ENCODE results near the gene CTSD. TPM values are rescaled to one million over a fixed set of nuclear protein-coding genes. Genes with fewer than 3 reads are reported as not detected.

CTSD gene
- total RNA-seq, 3 donors from 2014 or later (not counting 1 experiment from before 2014, with no cell fraction given) = 388 to 446 (median 415) TPM

- no peak for TF ChIP-seq CTCF (IDR thresholded peaks at IDR 0.05)
- Mint-ChIP-seq H3K27me3 (ENCODE audit: low read depth in 2 of 2) (peaks cover 47 to 69% of the 10 kb centered on the region in 2 donors), H3K9me3 (peaks cover 11% of the 10 kb centered on the region in 2 donors), H3K36me3 (peaks cover 17% of the 10 kb centered on the region), H3K4me1 (peaks cover 31 to 40% of the 10 kb centered on the region in 2 donors), H3K27ac (no peak overlapping the region), H3K4me3 (no peak overlapping the region)
- H3K36me3 ChIP-seq (ENCODE audit: control insufficient read depth, insufficient read depth, low read length) = no peaks in the 10 kb centered on the region
- intact Hi-C loops (cut with micrococcal nuclease) = no loop called here
- DNase-seq = no peak
- H3K4me3 ChIP-seq (ENCODE audit: low read length) = no peak overlapping the region
- peaks cover 13% of the 10 kb centered on the region for H3K9me3 ChIP-seq (ENCODE audit: control insufficient read depth, insufficient read depth, low read length)
- H3K27ac ChIP-seq (ENCODE audit: low read length) = no peak overlapping the region
- no peaks in the 10 kb centered on the region for H3K27me3 ChIP-seq (ENCODE audit: control insufficient read depth, insufficient read depth, low read length)
- WGBS (ENCODE audit: insufficient coverage) = 60% methylated on average over 10 of the region's 10 CpGs
- H3K4me1 ChIP-seq (ENCODE audit: control insufficient read depth, insufficient read depth, low read length) = peaks cover 28% of the 10 kb centered on the region
- ATAC-seq = no peak
Measured at GRCh38 chr11:1734641-1735081, 29.1 kb downstream of the CTSD start.

DNA sequence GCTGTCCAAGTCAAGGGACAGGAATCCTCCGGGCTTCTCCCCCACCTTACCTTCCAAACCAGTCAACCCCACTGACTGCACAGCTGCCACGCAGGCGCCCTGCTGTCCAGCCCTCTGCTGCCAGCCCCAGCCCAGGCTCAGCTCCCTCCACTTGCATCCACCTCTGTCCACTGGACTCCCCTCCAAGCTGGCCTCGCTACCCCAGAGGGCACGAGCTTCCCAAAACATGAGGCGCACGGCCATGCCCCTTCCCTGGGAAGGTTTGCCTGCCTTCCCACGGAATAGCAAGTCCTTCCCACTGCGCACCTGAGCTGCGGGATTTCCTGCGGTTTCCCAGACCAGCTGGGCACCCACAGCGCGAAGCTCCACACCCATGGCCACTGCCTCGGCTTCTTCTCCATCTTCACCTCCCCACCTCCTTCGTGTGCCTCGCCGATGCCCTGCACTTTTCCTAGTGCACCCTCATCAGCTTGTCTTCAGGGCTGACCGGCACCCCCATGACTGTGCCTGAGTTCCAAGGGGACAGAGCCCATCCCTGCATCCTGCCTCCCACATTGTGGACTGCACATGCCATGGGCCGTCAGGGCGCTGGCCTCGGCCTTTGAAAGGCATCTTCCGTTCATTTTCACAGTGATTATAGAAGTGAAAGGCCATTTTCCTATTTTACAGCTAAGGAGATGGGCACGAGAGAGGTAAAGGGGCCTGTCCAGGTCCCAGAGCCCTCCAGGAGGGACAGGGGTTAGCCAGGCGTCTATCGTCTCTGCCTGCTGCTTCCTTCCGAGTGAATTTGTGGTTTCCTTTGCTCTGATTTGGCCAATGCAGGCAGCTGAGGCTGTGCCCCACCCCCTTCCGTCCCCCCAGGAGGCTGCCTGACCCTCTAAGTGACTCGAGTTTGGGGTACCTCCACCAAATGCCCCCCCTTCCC, 29.7 kb downstream of the CTSD start:
- Mint-ChIP-seq H3K36me3 (peaks cover 17% of the 10 kb centered on the region), H3K9me3 (peaks cover 11% of the 10 kb centered on the region in 2 donors), H3K4me3 (peak overlapping the region; percentile 26), H3K27ac (peak overlapping the region in 1 of 2 donors; percentile 21), H3K27me3 (ENCODE audit: low read depth in 2 of 2) (peaks cover 41 to 62% of the 10 kb centered on the region in 2 donors), H3K4me1 (peaks cover 38 to 47% of the 10 kb centered on the region in 2 donors)
- no peak for TF ChIP-seq CTCF (IDR thresholded peaks at IDR 0.05)
- DNase-seq (no peak), ATAC-seq (peak in 1 of 3 donors; percentile 49)
- WGBS (ENCODE audit: insufficient coverage) = 63% methylated on average over 28 of the region's 28 CpGs
- H3K27ac ChIP-seq (ENCODE audit: low read length) = no peak overlapping the region
- H3K9me3 ChIP-seq (ENCODE audit: control insufficient read depth, insufficient read depth, low read length) = peaks cover 13% of the 10 kb centered on the region
- peaks cover 35% of the 10 kb centered on the region for H3K4me1 ChIP-seq (ENCODE audit: control insufficient read depth, insufficient read depth, low read length)
- H3K4me3 ChIP-seq (ENCODE audit: low read length) = no peak overlapping the region
- no peaks in the 10 kb centered on the region for H3K36me3 ChIP-seq (ENCODE audit: control insufficient read depth, insufficient read depth, low read length)
- no peaks in the 10 kb centered on the region for H3K27me3 ChIP-seq (ENCODE audit: control insufficient read depth, insufficient read depth, low read length)
- intact Hi-C loops (cut with micrococcal nuclease) = no loop called here

DNA sequence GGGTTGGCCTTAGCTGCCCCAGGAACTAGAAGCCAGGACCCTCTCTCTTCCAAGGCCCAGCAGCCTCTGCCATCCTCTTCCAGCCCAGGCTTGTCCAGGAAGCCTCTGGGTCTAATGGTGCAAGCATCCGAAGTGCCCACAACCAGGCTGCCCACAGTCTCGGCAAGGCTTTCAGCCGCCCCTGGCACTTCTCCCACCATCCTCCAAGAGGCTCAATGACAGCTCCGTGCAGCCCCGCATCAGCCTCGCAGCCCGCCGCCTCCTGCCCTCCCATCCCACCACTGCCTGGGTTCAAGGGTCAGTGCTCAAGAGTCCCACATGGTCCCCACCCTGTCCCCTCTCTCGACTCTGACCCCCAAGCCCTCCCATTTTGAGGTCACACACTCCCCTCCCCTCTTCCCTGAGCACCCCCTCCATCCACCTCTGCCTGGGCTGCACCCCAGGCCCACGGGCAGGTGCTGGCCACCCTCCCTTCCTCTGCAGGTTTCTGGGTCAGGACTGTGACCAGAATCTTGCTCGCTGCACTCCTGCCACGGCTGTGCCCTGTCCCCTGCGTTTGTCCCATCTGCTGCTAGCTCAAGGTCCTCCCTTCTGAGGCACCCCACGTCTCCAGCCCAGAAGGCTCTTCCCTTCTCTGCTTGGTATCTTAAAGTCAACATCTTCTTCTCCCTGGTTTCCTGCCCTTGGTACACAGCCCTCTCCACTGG, 30.6 kb downstream of the CTSD start:
- no peak overlapping the region for H3K4me3 ChIP-seq (ENCODE audit: low read length)
- H3K27ac ChIP-seq (ENCODE audit: low read length) = no peak overlapping the region
- H3K4me1 ChIP-seq (ENCODE audit: control insufficient read depth, insufficient read depth, low read length) = peaks cover 41% of the 10 kb centered on the region
- no peaks in the 10 kb centered on the region for H3K36me3 ChIP-seq (ENCODE audit: control insufficient read depth, insufficient read depth, low read length)
- WGBS (ENCODE audit: insufficient coverage) = 82% methylated on average over 14 of the region's 14 CpGs
- ATAC-seq (no peak), DNase-seq (no peak)
- Mint-ChIP-seq H3K4me3 (no peak overlapping the region), H3K4me1 (peaks cover 46 to 54% of the 10 kb centered on the region in 2 donors), H3K36me3 (peaks cover 17% of the 10 kb centered on the region), H3K9me3 (peaks cover 11% of the 10 kb centered on the region in 2 donors), H3K27ac (peak overlapping the region in 1 of 2 donors; percentile 21), H3K27me3 (ENCODE audit: low read depth in 2 of 2) (peaks cover 41 to 59% of the 10 kb centered on the region in 2 donors)
- intact Hi-C loops (cut with micrococcal nuclease) = no loop called here
- no peaks in the 10 kb centered on the region for H3K27me3 ChIP-seq (ENCODE audit: control insufficient read depth, insufficient read depth, low read length)
- H3K9me3 ChIP-seq (ENCODE audit: control insufficient read depth, insufficient read depth, low read length) = peaks cover 13% of the 10 kb centered on the region
- TF ChIP-seq CTCF (IDR thresholded peaks at IDR 0.05) = no peak

Data from natural killer cell (primary cell).